Activated B cell treated with CpG ODN at 0.5 μM for 24 hours (primary cell): ENCODE measurements around the gene SOX6. TPM values are rescaled to one million over a fixed set of nuclear protein-coding genes. Genes with fewer than 3 reads are reported as not detected.

Experiments
- ATAC-seq: fragments of 200-7000 bp; cut with Tn5 transposase; one replicate; pipeline ENCODE4 v1.10.0; 2021; ENCODE audit warnings: low read depth, mild to moderate bottlenecking, moderate library complexity
- CTCF ChIA-PET: fragments of 350-600 bp; sonication (Branson Sonifier 250); formaldehyde crosslinking; loops from one replicate; lab custom pipeline; 2021; ENCODE audit warnings: antibody characterized with exemption; lab: Charles Lee
- POLR2A ChIA-PET: fragments of 350-600 bp; sonication (Branson Sonifier 250); formaldehyde crosslinking; loops from one replicate; lab custom pipeline; 2021; ENCODE audit warnings: antibody characterized with exemption; lab: Charles Lee
- DNase-seq: peaks from one replicate; pipeline ENCODE4 v3.0.0; 2022
- H3K27ac Mint-ChIP-seq: one replicate; pipeline ENCODE4 v1.8.0; 2020; ENCODE audit warnings: mixed read lengths
- H3K27me3 Mint-ChIP-seq: one replicate; pipeline ENCODE4 v1.8.0; 2021; ENCODE audit warnings: mixed read lengths
- H3K36me3 Mint-ChIP-seq: one replicate; pipeline ENCODE4 v1.8.0; 2021; ENCODE audit warnings: low read depth, mixed read lengths
- H3K4me1 Mint-ChIP-seq: one replicate; pipeline ENCODE4 v1.8.0; 2021; ENCODE audit warnings: mixed read lengths
- H3K4me3 Mint-ChIP-seq: one replicate; pipeline ENCODE4 v1.8.0; 2020; ENCODE audit warnings: mild to moderate bottlenecking, mixed read lengths
- H3K9me3 Mint-ChIP-seq: one replicate; pipeline ENCODE4 v1.8.0; 2020; ENCODE audit warnings: mixed read lengths
- CTCF ChIP-seq: fragments of 200-600 bp; IDR thresholded peaks from one replicate; pipeline ENCODE4 v1.8.0; 2022; ENCODE audit warnings: antibody characterized with exemption, mild to moderate bottlenecking
- intact Hi-C: fragments of 100-400 bp; cut with micrococcal nuclease; formaldehyde crosslinking; loops from one replicate; pipeline ENCODE4 v1.15.1; 2024
- total RNA-seq: library from RNA; stranded (reverse); gene quantifications from 2 replicates; pipeline ENCODE4 v1.2.3, GENCODE V29; 2022

Gene SOX6
- total RNA-seq, 1 donor from 2014 or later: not detected

DNA sequence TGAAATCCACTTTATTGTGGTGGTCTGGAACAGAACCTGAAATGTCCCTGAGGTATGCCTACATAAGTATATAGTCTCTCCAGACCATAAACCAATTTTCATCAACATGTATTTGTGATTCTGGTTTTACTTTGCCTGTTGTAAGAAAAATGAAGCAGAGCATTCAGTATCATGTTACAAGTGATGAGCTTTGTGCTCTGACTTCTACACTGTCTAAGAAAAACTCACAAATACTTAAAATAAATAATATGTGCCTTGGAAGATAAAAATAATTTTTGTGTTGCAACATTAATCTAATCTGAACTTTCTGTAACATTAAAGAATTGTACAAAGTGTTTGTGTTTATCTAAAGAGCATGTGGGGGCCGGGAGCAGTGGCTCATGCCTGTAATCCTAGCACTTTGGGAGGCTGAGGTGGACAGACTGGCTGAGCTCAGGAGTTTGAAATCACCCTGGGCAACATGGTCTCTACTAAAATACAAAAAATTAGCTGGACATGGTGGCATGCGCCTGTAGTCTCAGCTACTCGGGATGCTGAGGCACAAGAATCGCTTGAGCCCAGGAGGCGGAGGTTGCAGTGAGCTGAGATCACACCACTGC lies 219.5 kb downstream of the SOX6 start:
- CTCF ChIA-PET: no interaction called here
- H3K4me3 Mint-ChIP-seq: no peak overlapping the region
- peaks cover 5% of the 10 kb centered on the region for H3K9me3 Mint-ChIP-seq
- POLR2A ChIA-PET: no interaction called here
- intact Hi-C loops: no loop called here
- DNase-seq (no peak), ATAC-seq (no peak)
- no peaks in the 10 kb centered on the region for H3K36me3 Mint-ChIP-seq
- no peaks in the 10 kb centered on the region for H3K4me1 Mint-ChIP-seq
- H3K27ac Mint-ChIP-seq: no peak overlapping the region
- TF ChIP-seq CTCF: no peak
- H3K27me3 Mint-ChIP-seq: no peaks in the 10 kb centered on the region

DNA sequence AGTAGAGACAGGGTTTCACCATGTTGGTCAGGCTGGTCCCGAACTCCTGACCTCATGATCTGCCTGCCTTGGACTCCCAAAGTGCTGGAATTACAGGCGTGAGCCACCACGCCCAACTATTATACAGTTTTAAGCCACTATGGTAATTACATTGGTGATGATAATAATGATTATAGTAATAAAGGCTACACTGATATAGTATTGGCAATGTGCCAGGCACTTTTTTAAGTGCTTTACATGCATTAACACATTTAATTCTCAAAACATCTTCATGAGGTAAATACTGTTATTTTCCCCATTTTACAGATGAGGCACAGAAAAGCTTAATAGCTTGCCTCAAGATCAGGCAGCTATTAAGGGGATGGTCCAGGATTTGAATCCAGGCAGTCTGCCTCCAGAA lies 222.5 kb downstream of the SOX6 start:
- no peak overlapping the region for H3K4me3 Mint-ChIP-seq
- CTCF ChIA-PET: no interaction called here
- POLR2A ChIA-PET: no interaction called here
- H3K9me3 Mint-ChIP-seq: peaks cover 8% of the 10 kb centered on the region
- no peaks in the 10 kb centered on the region for H3K27me3 Mint-ChIP-seq
- intact Hi-C loops: no loop called here
- DNase-seq (no peak), ATAC-seq (no peak)
- H3K36me3 Mint-ChIP-seq: no peaks in the 10 kb centered on the region
- H3K4me1 Mint-ChIP-seq: no peaks in the 10 kb centered on the region
- TF ChIP-seq CTCF: no peak
- H3K27ac Mint-ChIP-seq: no peak overlapping the region

DNA sequence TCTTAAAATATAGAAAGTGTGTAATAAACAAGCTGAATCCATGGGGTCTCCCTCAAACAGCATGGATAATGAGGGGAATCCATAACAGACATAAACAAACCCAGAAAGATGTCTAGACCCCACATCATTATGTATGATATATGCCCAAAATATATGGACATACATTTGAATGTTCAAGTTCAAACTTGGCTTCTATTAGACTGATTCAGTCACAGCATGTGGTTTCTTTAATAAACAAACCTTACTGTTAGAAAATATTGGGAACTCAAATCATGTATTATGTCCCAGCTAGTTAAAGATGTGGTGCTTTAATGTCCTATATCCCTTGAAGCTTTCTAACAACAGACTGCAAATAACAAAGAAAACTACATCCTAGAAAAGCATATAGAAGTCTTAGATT lies 228.6 kb downstream of the SOX6 start:
- DNase-seq (no peak), ATAC-seq (no peak)
- no peaks in the 10 kb centered on the region for H3K4me1 Mint-ChIP-seq
- no peaks in the 10 kb centered on the region for H3K27me3 Mint-ChIP-seq
- intact Hi-C loops: no loop called here
- no peaks in the 10 kb centered on the region for H3K36me3 Mint-ChIP-seq
- H3K27ac Mint-ChIP-seq: no peak overlapping the region
- CTCF ChIA-PET: no interaction called here
- POLR2A ChIA-PET: no interaction called here
- TF ChIP-seq CTCF: no peak
- peaks cover 7% of the 10 kb centered on the region for H3K9me3 Mint-ChIP-seq
- no peak overlapping the region for H3K4me3 Mint-ChIP-seq

DNA sequence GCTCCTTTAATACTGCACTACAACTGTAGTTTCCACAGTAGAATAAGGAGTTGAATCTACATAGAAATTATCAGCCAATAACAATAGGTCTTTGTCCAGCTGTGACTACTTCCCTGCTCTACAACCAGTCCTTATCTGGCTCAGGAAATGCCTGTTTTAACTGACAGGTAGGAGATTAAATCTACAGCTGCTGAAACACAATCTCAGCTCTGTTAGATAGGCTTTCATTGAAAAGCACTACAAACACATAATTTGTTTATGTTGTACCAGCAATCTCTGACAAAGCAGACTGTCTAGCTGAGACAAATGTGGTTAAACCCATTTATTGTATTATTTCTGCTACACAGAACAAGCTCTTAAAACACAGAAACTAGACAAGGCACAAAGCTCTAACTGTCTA lies 230.0 kb downstream of the SOX6 start:
- ATAC-seq (no peak), DNase-seq (no peak)
- Mint-ChIP-seq H3K27me3 (no peaks in the 10 kb centered on the region), H3K4me1 (no peaks in the 10 kb centered on the region), H3K36me3 (no peaks in the 10 kb centered on the region), H3K9me3 (peaks cover 7% of the 10 kb centered on the region), H3K4me3 (no peak overlapping the region), H3K27ac (no peak overlapping the region)
- CTCF ChIA-PET: no interaction called here
- POLR2A ChIA-PET: no interaction called here
- intact Hi-C loops: no loop called here
- no peak for TF ChIP-seq CTCF

DNA sequence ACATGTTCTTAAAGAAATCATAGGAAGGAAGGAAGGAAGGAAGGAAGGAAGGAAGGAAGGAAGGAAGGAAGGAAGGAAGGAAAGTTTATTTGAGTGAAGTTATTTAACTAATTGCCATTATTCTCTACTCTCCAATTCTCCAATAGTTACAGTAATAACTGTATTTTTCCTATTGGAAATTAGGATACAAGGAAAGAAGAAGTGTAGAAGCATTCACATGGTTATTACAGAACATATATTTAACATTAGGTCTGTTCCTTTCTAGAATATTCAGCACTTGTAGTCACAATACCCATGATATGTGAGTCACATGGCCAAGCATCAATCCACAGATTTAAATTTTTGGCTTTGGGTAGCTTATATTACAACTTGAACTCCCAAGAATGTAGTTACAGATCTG lies 230.6 kb downstream of the SOX6 start:
- Mint-ChIP-seq H3K9me3 (peaks cover 4% of the 10 kb centered on the region), H3K36me3 (no peaks in the 10 kb centered on the region), H3K27me3 (no peaks in the 10 kb centered on the region), H3K4me3 (no peak overlapping the region), H3K27ac (no peak overlapping the region), H3K4me1 (no peaks in the 10 kb centered on the region)
- intact Hi-C loops: no loop called here
- DNase-seq (no peak), ATAC-seq (no peak)
- POLR2A ChIA-PET: no interaction called here
- no peak for TF ChIP-seq CTCF
- CTCF ChIA-PET: no interaction called here
